ENCODE data around the gene SDF4.

SDF4 gene

GRCh38 chr1:1230656-1231399, 973 bp downstream of the SDF4 start:
- peak overlapping the region; percentile 100 for H3K27ac ChIP-seq
- TF ChIP-seq ZFX (IDR thresholded peaks at IDR 0.05): no peak
- TF ChIP-seq CTCF (conservative IDR thresholded peaks at IDR 0.05): no peak; the same call in 1 of the 2 replicates

- peak overlapping the region; percentile 100 for H3K27ac ChIP-seq
- TF ChIP-seq ZFX (IDR thresholded peaks at IDR 0.05): no peak
- TF ChIP-seq CTCF (conservative IDR thresholded peaks at IDR 0.05): no peak
Observed at GRCh38 chr1:1229770-1230169, 2.0 kb downstream of the SDF4 start.

- TF ChIP-seq CTCF (conservative IDR thresholded peaks at IDR 0.05) (no peak), ZFX (IDR thresholded peaks at IDR 0.05) (no peak)
- H3K27ac ChIP-seq: no peak overlapping the region
Observed at GRCh38 chr1:1228596-1229321, 3.0 kb downstream of the SDF4 start.

GRCh38 chr1:1228187-1228586, 3.6 kb downstream of the SDF4 start:
- H3K27ac ChIP-seq: no peak overlapping the region

GRCh38 chr1:1227386-1227785, 4.4 kb downstream of the SDF4 start:
- no peak overlapping the region for H3K27ac ChIP-seq
- TF ChIP-seq CTCF (conservative IDR thresholded peaks at IDR 0.05) (no peak), ZFX (IDR thresholded peaks at IDR 0.05) (no peak)

More at GRCh38 chr1:1228187-1228586, 3.6 kb downstream of the SDF4 start:
- TF ChIP-seq ZFX (IDR thresholded peaks at IDR 0.05) (no peak), CTCF (conservative IDR thresholded peaks at IDR 0.05) (no peak)

- H3K27ac ChIP-seq: no peak overlapping the region
- TF ChIP-seq CTCF (conservative IDR thresholded peaks at IDR 0.05): no peak
- no peak for TF ChIP-seq ZFX (IDR thresholded peaks at IDR 0.05)
Observed at GRCh38 chr1:1226566-1227362, 5.0 kb downstream of the SDF4 start.
